Suppressor macrophage treated with lipopolysaccharide for 4 hours (primary cell): ENCODE results near the gene TMEM44.
A peak's percentile ranks its signal among the peaks of the same experiment; 100 is the strongest.

Source experiments
- DNase-seq: peaks from one replicate; pipeline ENCODE4 v3.0.0-alpha.2; 2020

TMEM44 gene

DNA sequence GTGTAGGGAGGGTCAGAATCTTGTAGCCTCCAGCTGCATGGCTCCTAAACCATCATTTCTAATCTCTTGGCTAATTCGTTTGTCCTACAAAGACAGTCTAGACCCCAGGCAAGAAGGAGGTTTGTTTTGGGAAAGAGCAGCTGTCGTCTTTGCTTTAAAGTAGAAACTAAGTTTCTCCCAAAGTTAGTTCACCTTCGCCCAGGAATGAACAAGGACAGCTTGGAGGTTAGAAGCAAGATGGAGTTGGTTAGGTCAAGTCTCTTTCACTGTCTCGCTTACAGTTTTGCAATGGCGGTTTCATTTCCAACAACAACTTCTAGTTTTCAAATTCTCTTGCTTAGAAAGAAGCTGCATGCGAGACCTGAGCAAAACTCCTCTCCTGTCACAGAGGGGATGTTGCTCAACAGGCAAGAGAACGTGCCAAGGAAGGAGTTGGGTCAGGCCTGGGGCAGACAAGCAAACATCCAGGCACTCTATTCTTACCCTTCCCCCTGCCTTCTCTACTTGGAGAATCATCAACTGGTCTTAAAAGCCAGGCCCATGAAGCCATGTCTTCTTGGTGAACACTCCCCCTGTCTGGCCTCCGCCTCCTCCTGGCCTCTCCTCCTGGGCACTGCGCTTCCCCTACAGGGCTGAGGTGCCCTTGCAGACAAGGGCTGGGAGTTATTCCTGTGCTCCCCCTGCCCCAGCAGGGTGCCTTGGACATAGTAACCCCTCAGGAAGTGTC is 57.6 kb downstream of the TMEM44 start:
- peak; percentile 79 for DNase-seq

GRCh38 chr3:194574639-194575483 is 58.4 kb downstream of the TMEM44 start:
- peak; percentile 79 for DNase-seq

GRCh38 chr3:194573680-194574437 is 59.4 kb downstream of the TMEM44 start:
- peak; percentile 79 for DNase-seq

GRCh38 chr3:194572944-194573491 is 60.2 kb downstream of the TMEM44 start:
- peak; percentile 92 for DNase-seq

GRCh38 chr3:194572143-194572789 is 61.0 kb downstream of the TMEM44 start:
- peak; percentile 99 for DNase-seq

DNA sequence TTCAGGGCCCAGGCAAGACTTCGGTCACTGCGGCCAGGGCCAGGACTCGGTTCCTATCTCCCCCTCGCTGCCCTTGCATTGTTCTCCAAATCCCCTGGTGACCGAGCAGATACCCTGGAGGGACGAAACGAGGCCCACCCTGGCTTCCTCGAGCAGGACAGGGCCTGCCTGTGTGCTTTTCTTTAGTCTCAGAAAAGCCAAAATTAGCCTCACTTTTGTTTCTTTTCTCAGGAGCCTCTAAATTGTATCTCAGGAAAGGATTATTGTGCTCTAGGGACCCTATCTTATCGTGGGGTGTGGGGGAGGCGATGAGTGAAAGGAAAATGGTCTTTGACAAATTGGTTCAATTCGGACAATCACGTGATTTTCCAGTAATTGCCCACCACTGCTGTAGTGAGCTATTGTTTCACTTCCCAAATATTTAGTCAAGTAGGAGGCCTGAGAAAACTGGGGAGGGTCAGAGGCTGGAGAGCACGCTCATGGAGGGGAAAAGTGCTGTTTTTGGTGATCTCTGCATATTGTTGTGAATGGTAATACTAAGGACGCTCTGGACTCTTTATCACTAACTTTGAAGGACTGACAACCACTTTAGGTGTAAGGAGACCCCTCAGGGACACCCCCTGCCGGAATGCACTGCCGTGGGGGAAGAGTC is 61.6 kb downstream of the TMEM44 start:
- DNase-seq: peak; percentile 93

GRCh38 chr3:194570898-194571297 is 62.3 kb downstream of the TMEM44 start:
- no peak for DNase-seq

GRCh38 chr3:194570235-194570634 is 63.0 kb downstream of the TMEM44 start:
- DNase-seq: peak; percentile 85

GRCh38 chr3:194569252-194569651 is 64.0 kb downstream of the TMEM44 start:
- DNase-seq: no peak

DNA sequence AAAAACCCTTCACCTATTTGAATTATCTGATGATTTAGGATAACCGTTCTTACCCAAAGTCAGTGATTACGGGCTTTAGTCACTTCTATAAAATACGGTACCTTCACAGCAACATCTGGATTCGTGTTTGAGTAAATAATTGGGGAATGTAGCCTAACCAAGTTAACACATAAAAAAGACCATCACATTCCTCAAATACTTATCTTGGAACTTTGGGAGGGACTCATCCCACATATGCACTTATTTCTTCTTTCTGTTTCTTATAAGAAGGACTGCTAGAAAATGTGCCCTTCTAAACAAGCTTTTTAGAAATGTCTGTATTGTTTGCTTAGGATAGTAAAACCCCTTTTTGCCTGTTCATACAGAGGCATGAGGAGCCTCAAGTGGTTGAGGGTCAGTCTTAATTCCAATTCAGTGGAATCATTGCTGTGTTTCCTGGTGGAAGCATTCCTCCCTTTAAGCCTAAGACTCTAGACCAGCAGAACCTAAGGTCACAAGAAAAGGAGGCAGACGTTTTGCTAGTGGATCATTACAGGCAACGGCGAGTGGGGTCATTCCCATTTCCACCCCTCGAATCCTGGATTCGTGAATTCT is 67.5 kb downstream of the TMEM44 start:
- no peak for DNase-seq

- DNase-seq: no peak
Observed at GRCh38 chr3:194562986-194563385, 70.2 kb downstream of the TMEM44 start.

DNA sequence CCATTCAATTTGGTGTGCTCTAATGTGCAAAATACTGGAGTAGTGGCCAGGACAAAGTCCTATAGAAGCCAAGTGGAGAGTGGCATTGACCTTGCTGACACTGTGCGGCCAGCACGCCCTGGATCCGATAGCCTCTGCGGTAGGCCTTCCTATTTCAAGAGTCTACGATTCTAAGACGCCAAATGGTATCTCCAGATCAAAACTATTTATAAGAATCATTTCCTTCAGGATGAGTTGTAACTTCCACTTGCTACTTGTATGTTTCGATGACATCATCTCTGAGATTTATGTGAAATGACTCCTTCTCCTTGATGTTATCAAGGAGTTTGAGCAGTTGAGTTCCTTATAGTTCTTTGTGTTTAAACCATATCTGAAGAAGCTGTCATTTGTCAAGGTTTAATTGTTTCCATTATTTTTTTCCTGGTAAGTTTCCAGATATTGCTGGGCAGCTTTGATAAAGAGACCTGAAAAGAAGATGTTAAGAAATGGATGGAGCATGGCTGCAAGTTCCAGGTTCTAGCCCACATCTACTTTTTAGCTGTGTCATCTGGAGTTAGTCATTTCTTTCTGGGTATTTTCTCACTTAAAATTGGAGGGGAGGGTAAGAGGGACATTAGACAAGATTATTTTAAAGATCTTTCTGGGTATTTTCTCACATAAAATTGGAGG is 71.8 kb downstream of the TMEM44 start:
- DNase-seq: peak; percentile 79

DNA sequence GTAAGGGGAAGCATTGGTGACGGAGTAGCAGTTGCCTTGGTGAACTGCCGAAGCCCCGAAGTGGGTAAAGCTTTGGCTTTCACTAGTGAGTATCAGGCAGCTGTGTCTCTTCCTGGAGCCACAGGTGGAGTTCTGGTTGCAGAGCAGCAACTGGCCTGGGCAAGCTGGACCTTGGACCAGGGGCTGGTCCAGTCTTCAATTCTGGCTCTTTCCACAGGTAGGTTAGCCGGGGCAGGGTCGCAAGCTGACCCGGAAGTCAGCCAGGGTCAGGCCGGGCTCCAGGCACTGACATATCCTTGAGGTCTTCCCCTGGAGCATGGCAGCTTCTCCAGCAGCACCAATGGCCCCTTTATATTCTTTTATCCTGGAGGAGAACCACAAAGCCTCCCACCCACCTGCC is 73.2 kb downstream of the TMEM44 start:
- no peak for DNase-seq

DNA sequence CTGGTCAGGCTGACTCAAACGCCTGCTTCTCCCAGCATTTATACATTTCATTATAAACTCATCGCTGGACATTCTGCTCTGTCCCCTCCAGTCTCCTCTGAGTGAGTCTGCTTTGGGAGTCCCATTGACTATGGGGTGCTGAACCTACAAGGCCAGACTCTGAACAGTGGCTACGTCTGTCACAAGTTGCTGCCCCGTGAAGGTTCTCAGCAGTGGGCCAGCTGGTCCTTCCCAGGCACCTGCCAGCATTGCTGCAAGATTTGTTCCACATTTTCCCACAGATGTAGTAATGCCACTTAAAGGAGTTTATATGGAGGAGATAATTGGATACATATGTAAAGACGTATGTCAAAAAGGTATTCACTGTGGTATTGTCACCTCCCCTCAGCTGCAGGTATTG is 73.7 kb downstream of the TMEM44 start:
- DNase-seq: no peak

DNA sequence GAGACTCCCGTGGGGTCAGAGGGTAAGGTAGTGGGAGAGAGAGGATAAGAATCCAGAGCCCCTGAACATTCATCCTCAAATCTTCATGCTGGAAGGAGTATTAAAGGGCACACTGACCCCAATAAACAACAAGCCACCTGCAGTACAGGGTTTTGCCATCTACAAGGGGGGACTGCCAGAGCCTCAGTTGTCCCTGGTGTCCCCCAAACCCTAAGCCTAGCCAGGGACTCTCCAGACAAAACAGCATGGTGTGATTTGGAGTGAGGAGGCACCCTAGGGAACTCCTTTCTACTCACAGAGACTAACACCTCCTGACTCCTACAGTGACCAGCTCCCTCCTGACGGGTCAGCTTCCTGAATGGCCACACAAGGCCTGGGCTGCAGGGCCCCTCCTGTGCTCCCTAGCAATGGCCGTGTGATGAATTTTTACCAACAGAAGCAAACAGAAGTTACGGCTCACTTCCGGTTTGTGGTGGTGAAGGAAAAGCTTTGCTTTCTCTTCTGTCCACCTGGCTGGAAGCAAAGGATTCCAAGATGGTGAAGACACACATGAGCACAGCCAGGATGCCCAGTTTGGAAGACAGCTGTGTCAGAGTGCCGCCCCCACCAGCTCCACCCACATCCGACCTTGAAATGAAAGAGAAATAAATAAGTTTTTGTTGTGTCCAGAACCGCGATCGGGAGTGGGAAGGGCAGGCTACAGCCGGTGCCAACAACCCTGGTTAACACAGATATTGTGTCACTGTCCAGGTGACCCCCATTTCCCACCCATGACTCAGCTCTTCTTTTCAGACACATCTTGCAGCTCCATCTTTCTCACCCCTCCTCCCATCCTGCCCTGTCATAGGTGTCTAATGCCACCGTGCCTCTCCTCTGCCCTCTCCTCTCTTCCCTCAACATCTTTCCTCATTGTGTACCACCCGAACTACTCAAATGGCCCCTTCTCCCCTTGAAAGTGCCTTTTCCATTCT is 76.8 kb downstream of the TMEM44 start:
- DNase-seq: peak; percentile 42

GRCh38 chr3:194555175-194556062 is 77.8 kb downstream of the TMEM44 start:
- no peak for DNase-seq

GRCh38 chr3:194554473-194555123 is 78.6 kb downstream of the TMEM44 start:
- DNase-seq: no peak

DNA sequence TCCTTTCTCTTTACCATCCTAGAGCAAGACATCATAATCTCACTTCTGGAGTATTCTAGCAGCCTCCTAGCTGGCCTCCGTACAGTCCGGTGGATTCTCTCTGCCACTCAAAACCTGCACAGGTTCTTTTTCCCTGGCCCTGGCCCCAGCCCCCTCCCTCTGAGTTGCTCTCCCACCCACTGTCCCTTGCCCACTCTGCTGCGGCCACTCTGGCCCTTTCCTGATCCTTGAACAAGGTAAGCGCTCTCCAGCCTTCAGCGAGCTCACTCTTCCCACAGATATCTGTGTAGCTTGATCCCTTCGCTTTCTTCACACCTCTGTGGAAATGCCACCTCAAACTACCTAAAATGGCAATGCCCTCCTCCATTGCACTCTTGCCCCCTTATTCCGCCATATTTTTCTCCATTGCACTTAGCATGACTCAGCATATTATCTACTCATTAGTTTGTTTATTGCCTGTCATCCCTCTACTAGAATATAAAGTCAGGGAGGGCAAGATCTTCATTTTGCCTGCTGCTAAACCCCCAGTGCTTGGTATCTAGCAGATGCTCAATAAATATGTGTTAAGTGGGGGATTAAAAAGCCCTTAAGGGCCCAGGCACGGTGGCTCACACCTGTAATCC is 80.8 kb downstream of the TMEM44 start:
- no peak for DNase-seq
